CD4-positive, alpha-beta T cell treated with Interferon gamma for 1 hour (primary cell): ENCODE measurements around the gene NRBF2.

ENCODE experiments used
- DNase-seq: peaks from one replicate; pipeline ENCODE4 v3.0.0-alpha.2; 2020

The NRBF2 gene

GRCh38 chr10:63165249-63165648 is 32.1 kb downstream of the NRBF2 start:
- DNase-seq: no peak

DNA sequence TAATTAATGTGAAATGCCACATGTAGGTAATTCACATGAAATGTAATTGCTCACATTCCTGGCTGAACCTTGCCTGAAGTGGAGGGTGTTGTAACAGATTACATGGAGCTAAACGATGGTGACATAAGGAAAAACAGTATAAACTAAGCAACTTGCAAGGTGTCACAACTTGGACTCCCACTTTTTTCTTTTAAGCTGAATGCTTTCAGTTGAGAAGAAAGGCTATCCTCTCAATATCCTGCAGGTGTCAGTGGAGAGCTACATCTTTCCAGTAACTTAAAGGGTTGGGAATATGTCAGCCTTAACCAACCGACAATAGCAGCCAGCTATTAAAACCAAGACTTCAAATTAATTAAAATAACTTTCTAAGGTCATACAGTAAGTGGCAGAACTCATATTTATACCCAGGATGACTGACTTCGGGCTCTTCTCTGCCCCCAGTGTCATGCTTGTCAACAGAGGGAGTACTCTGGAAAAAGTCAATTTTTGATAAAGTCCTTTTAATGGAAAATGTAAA is 33.7 kb downstream of the NRBF2 start:
- DNase-seq: no peak

DNA sequence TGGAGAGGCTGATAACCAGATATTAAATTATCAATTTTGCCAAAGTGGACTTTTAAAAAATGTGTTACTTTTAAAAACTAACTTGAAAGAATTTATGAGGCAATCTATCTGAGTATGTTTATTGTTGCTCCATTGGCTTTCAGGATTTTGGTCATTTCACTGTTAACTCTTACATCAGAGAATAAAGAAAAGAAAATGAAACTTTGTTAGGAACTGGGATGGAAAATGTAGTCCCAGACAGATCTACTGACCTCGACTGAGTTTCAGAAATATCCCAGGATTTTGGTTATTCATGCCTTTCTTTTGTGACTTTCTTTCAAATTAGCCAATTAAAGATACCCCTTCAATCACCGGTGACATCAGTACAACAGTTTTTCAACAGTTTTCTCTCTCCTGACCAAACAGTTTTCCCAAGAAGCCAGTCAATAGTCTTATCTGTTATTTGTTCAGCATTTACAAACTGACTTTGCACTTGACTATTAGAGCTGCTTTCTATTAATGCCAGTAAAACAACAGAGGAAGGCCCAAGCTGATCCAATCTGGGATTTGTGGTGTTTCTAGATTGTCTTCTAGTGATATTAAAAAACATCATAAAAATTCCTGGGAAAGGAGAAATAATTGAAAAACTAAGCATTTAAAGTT is 35.8 kb downstream of the NRBF2 start:
- no peak for DNase-seq

DNA sequence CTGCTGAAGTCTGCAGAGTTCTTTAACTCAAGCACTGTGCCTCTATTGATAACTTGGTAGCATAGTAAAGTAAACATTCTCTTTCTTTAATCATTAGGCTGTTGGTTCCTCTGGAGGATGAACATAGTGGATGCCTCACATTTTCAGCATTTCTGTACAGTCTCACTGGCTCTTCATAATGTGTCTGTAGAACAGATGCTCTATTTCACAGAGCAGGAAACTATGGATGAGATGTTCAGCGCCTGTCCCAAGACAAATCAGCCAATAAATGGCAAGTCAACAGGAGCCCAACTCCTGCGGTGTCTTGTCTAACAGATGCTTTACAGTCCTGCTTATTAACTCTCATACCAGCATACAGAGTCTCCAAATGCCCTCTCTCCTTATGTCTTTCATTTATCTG is 36.5 kb downstream of the NRBF2 start:
- no peak for DNase-seq

DNA sequence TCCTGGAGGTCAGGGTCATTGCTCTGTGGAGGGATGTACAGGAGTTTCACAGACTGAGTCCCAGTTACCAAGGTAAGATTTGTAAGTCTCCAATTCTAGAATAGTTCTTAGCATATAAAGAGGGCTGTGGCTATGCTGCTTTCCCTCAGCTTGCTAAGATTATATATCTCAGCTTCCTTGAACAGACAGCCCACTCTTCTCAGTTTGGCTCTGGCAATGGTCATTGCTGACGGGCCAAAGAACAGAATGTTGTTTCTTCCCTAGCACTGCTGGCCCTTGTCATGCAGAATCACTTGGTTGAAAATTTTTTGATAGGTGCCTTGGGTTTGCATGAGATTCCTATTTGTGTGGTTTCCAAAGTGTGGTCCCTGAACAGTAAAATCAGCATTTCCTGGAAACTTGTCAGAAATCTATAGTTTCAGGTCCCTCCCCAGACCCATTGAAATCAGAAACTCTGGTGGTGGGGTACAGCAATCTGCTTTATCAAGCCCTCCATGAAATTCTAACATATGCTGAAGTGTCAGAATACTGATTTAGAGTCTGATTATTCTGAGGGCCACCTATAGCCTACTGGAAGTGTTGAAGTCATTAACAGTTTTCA is 38.2 kb downstream of the NRBF2 start:
- no peak for DNase-seq

- DNase-seq: no peak
These were observed 38.8 kb downstream of the NRBF2 start for GRCh38 chr10:63171926-63172325.

DNA sequence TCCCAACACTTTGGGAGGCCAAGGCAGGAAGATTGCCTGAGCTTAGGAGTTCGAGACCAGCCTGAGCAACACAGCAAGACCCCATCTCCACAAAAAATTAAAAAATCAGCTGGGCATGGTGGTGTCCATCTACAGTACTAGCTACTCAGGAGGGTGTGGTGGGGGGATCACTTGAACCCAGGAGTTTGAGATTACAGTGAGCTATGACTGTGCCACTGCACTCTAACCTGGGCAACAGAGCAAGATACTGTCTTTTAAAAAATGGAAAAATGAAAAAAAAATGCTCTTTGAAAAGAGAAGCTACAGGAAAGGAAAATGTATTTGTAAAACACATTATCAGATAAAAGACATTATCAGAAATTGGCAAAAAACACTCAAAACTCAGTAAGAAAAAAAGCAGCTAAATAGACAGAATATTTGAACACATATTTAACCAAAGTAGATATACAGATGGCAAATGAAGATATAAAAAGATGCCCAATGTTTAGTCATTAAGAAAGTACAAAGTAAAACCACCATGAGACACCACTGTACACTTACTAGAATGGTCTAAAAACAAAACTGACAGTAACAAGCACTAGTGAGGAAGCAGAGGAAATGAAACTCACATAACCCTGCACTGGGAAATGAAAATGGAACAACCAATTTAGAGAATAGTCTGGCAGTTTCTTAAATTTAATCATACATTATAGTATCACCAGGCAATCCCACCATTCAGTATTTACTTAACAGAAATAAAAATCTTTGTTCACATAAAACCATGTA is 40.5 kb downstream of the NRBF2 start:
- DNase-seq: no peak

DNA sequence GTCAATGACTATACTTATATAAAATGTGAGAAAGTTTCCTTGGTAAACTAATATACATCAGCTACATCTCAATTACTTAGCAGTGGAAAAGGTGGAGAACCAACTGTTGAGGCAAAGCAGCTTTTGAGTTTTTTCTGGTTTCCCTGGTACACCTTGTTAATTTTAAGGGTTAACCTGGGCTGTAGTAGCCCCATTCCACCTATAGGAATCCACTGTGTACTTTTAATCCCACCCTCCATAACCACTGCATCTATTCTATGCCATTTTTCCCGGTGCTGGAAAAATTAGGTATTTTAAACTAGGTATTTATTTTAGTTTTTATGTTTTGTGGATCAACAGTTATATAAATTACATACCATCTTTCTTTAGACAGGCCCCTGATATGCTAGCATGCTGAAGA is 42.4 kb downstream of the NRBF2 start:
- no peak for DNase-seq

GRCh38 chr10:63192826-63193225 is 59.7 kb downstream of the NRBF2 start:
- no peak for DNase-seq

GRCh38 chr10:63197344-63198092 is 64.4 kb downstream of the NRBF2 start:
- no peak for DNase-seq

GRCh38 chr10:63199716-63200115 is 66.6 kb downstream of the NRBF2 start:
- DNase-seq: no peak

DNA sequence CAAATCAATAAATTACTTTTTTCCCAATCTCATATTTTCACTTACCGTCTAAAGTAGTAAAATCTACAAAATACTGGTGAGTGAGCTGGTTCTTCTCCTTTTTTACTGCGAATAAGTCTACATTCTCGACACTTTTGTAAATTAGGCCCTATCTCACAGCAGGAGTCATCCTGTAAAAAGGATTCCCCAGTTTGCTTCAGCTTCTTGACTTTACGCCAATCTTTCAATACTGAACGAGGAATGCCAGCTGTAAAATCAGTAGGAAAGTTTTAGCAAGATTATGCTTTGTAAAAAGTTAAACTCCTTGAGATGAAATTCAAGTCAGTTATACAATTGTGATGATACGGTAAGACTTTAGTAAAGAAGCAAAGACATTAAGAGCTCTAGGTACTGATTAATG is 67.3 kb downstream of the NRBF2 start:
- DNase-seq: no peak

- DNase-seq: no peak
These were observed 68.0 kb downstream of the NRBF2 start for GRCh38 chr10:63201118-63201517.
